ENCODE results near the gene ECE1. TPM values are rescaled to one million over a fixed set of nuclear protein-coding genes. Genes with fewer than 3 reads are reported as not detected.

ECE1 gene
- total RNA-seq, 1 donor from 2014 or later = 15.2 TPM

GRCh38 chr1:21264898-21265297 lies 25.4 kb downstream of the ECE1 start:
- no peaks in the 10 kb centered on the region for H3K9me3 ChIP-seq (ENCODE audit: low read depth)
- H3K9me3 Mint-ChIP-seq = no peaks in the 10 kb centered on the region
- H3K4me3 Mint-ChIP-seq = no peak overlapping the region
- no peaks in the 10 kb centered on the region for H3K36me3 ChIP-seq
- peaks cover 15% of the 10 kb centered on the region for H3K36me3 Mint-ChIP-seq
- DNase-seq (ENCODE audit: low spot score) = no peak
- no peak overlapping the region for H3K4me2 ChIP-seq
- H2AFZ ChIP-seq (replicated peaks) = no peak overlapping the region
- H3K27me3 ChIP-seq = no peaks in the 10 kb centered on the region
- H3K4me3 ChIP-seq = no peak overlapping the region
- no peaks in the 10 kb centered on the region for H3F3A ChIP-seq (ENCODE audit: low read depth)
- no peak overlapping the region for H3K9ac ChIP-seq
- no peaks in the 10 kb centered on the region for H3K79me2 ChIP-seq (ENCODE audit: low read depth)
- H3K27ac Mint-ChIP-seq = no peak overlapping the region
- H4K20me1 ChIP-seq (ENCODE audit: low read depth) = peaks cover under 1% of the 10 kb centered on the region
- no peak overlapping the region for H3K27ac ChIP-seq
- peaks cover 12% of the 10 kb centered on the region for H3K4me1 ChIP-seq
- H3K27me3 Mint-ChIP-seq (ENCODE audit: insufficient read depth, low read depth) = peaks cover 6% of the 10 kb centered on the region
- TF ChIP-seq EZH2phosphoT487 (IDR thresholded peaks at IDR 0.05) (no peak), EZH2 (IDR thresholded peaks at IDR 0.05) (no peak)
- TF ChIP-seq, protein P1, sequence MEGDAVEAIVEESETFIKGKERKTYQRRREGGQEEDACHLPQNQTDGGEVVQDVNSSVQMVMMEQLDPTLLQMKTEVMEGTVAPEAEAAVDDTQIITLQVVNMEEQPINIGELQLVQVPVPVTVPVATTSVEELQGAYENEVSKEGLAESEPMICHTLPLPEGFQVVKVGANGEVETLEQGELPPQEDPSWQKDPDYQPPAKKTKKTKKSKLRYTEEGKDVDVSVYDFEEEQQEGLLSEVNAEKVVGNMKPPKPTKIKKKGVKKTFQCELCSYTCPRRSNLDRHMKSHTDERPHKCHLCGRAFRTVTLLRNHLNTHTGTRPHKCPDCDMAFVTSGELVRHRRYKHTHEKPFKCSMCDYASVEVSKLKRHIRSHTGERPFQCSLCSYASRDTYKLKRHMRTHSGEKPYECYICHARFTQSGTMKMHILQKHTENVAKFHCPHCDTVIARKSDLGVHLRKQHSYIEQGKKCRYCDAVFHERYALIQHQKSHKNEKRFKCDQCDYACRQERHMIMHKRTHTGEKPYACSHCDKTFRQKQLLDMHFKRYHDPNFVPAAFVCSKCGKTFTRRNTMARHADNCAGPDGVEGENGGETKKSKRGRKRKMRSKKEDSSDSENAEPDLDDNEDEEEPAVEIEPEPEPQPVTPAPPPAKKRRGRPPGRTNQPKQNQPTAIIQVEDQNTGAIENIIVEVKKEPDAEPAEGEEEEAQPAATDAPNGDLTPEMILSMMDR (IDR thresholded peaks at IDR 0.05) = no peak
- H3K4me1 Mint-ChIP-seq = peaks cover 29% of the 10 kb centered on the region

DNA sequence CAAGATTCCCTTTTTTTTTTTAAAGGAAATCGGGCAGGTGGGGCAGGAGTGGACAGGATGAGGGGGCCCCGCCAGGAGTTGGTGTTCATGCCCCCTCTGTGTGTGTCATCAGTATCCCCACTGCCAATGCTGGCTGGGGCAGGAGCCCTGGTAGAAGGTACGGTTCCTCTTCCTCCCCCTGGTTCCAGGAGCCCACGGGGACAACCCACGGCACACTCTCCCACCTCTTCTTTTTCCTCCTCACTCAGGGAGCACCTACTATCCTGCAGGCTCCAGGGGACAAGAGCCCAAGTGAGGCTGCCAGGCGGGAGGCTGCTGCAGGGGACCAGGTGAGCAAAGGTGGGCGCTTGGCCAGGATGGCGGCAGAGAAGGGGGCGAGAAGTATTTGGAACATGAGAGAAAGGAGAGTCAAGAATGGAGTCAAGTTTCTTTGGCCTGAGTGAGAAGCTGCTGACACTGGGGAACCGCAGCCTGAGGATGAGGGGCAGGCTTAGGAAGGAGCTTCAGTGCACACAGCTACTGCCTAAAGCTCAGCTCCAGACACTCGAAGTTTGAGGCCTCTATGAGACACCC lies 26.5 kb downstream of the ECE1 start:
- H3K9me3 Mint-ChIP-seq = no peaks in the 10 kb centered on the region
- peaks cover 29% of the 10 kb centered on the region for H3K4me1 Mint-ChIP-seq
- Histone ChIP-seq H4K20me1 (ENCODE audit: low read depth) (no peaks in the 10 kb centered on the region), H3K27me3 (no peaks in the 10 kb centered on the region), H3K4me2 (no peak overlapping the region), H3K4me3 (no peak overlapping the region), H3K9me3 (ENCODE audit: low read depth) (no peaks in the 10 kb centered on the region), H3K4me1 (peaks cover 12% of the 10 kb centered on the region), H2AFZ (replicated peaks) (no peak overlapping the region), H3K36me3 (no peaks in the 10 kb centered on the region), H3K27ac (no peak overlapping the region), H3K9ac (no peak overlapping the region), H3F3A (ENCODE audit: low read depth) (no peaks in the 10 kb centered on the region), H3K79me2 (ENCODE audit: low read depth) (no peaks in the 10 kb centered on the region)
- no peak for DNase-seq (ENCODE audit: low spot score)
- no peak overlapping the region for H3K4me3 Mint-ChIP-seq
- H3K27ac Mint-ChIP-seq = no peak overlapping the region
- H3K27me3 Mint-ChIP-seq (ENCODE audit: insufficient read depth, low read depth) = peaks cover 6% of the 10 kb centered on the region
- TF ChIP-seq, protein P1 (IDR thresholded peaks at IDR 0.05) = no peak
- TF ChIP-seq EZH2 (IDR thresholded peaks at IDR 0.05) = no peak
- no peak for TF ChIP-seq EZH2phosphoT487 (IDR thresholded peaks at IDR 0.05)
- H3K36me3 Mint-ChIP-seq = peaks cover 13% of the 10 kb centered on the region

- no peaks in the 10 kb centered on the region for H3F3A ChIP-seq (ENCODE audit: low read depth)
- no peak overlapping the region for H3K4me2 ChIP-seq
- Mint-ChIP-seq H3K4me3 (no peak overlapping the region), H3K4me1 (peaks cover 29% of the 10 kb centered on the region), H3K27ac (peak overlapping the region; percentile 95), H3K36me3 (peaks cover 11% of the 10 kb centered on the region), H3K27me3 (ENCODE audit: insufficient read depth, low read depth) (peaks cover 4% of the 10 kb centered on the region), H3K9me3 (no peaks in the 10 kb centered on the region)
- no peak overlapping the region for H3K4me3 ChIP-seq
- no peaks in the 10 kb centered on the region for H4K20me1 ChIP-seq (ENCODE audit: low read depth)
- H3K79me2 ChIP-seq (ENCODE audit: low read depth) = no peaks in the 10 kb centered on the region
- no peaks in the 10 kb centered on the region for H3K27me3 ChIP-seq
- H2AFZ ChIP-seq (replicated peaks) = no peak overlapping the region
- no peak overlapping the region for H3K27ac ChIP-seq
- no peak overlapping the region for H3K9ac ChIP-seq
- TF ChIP-seq EZH2phosphoT487 (IDR thresholded peaks at IDR 0.05) = no peak
- TF ChIP-seq EZH2 (IDR thresholded peaks at IDR 0.05) = no peak
- TF ChIP-seq, protein P1 (IDR thresholded peaks at IDR 0.05) = no peak
- H3K4me1 ChIP-seq = peaks cover 12% of the 10 kb centered on the region
- no peaks in the 10 kb centered on the region for H3K36me3 ChIP-seq
- no peak for DNase-seq (ENCODE audit: low spot score)
- no peaks in the 10 kb centered on the region for H3K9me3 ChIP-seq (ENCODE audit: low read depth)
These were observed 27.2 kb downstream of the ECE1 start for GRCh38 chr1:21263052-21263429.
